ENCODE measurements around the gene WFDC6.
A peak's percentile ranks its signal among the peaks of the same experiment; 100 is the strongest.
"Not testable (repeated sequence)": the region's sequence is repeated elsewhere in the genome, so short reads cannot be mapped to it uniquely, and the experiment has no call there.

The WFDC6 gene

GRCh38 chr20:45539382-45539781, at the start of gene WFDC6:
Gene WFDC6 (minus strand): TSS chr20:45539482. CDS start chr20:45539407, 75 bp downstream.
- DNase-seq (ENCODE audit: low read depth in 2 of 2): no peak

- no peak for DNase-seq (ENCODE audit: low read depth in 2 of 2)
These were observed 49.5 kb upstream of the WFDC6 start for GRCh38 chr20:45588800-45589199.

- DNase-seq (ENCODE audit: low read depth in 2 of 2): not testable (repeated sequence)
These were observed 46.7 kb upstream of the WFDC6 start for GRCh38 chr20:45585986-45586385.

GRCh38 chr20:45584294-45584693, 45.0 kb upstream of the WFDC6 start:
- not testable (repeated sequence) for DNase-seq (ENCODE audit: low read depth in 2 of 2)

- no peak for DNase-seq (ENCODE audit: low read depth in 2 of 2)
These were observed 44.2 kb upstream of the WFDC6 start for GRCh38 chr20:45583502-45583901.

GRCh38 chr20:45581702-45582101, 42.4 kb upstream of the WFDC6 start:
- no peak for DNase-seq (ENCODE audit: low read depth in 2 of 2)

GRCh38 chr20:45579184-45579583, 39.9 kb upstream of the WFDC6 start, which contains the start of gene WFDC8:
Gene WFDC8 (minus strand): TSS chr20:45579284. CDS start chr20:45579247, 37 bp downstream.
- DNase-seq (ENCODE audit: low read depth in 2 of 2): no peak

DNA sequence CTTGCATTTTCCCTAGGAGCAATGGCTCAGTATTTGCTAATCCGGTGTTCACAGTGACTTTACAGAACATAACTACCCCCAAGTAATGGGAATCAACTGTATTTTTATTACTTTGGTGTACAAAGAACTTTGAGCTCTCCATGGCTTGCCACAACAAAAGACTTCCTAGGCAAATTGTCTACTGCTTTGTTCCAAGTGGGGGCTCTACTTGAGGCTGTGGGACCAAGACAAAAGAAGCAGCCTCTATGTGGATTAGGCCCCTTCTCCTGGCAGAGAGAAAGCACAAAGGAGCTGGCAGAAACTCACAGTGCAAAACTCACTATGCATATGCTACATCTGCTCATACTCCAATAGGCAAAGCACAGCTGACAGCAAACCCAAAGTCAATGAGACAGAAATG, 38.9 kb upstream of the WFDC6 start:
- no peak for DNase-seq (ENCODE audit: low read depth in 2 of 2)

GRCh38 chr20:45576995-45577394, 37.7 kb upstream of the WFDC6 start:
- no peak for DNase-seq (ENCODE audit: low read depth in 2 of 2)

- no peak for DNase-seq (ENCODE audit: low read depth in 2 of 2)
These were observed 36.6 kb upstream of the WFDC6 start for GRCh38 chr20:45575931-45576330.

DNA sequence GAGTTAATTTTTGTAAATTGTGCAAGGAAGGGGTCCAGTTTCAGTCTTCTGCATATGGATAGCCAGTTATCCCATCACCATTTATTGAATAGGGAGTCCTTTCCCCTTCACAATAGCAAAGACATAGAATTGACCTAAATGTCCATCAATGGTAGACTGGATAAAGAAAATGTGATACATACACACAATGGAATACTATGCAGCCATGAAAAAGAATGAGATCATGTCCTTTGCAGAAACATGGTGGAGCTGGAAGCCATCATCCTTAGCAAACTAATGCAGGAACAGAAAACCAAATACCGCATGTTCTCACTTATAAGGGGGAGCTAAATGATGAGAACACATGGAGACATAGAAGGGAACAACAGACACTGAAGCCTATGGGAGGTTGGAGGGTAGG, 30.4 kb upstream of the WFDC6 start:
- not testable (repeated sequence) for DNase-seq (ENCODE audit: low read depth in 2 of 2)

DNA sequence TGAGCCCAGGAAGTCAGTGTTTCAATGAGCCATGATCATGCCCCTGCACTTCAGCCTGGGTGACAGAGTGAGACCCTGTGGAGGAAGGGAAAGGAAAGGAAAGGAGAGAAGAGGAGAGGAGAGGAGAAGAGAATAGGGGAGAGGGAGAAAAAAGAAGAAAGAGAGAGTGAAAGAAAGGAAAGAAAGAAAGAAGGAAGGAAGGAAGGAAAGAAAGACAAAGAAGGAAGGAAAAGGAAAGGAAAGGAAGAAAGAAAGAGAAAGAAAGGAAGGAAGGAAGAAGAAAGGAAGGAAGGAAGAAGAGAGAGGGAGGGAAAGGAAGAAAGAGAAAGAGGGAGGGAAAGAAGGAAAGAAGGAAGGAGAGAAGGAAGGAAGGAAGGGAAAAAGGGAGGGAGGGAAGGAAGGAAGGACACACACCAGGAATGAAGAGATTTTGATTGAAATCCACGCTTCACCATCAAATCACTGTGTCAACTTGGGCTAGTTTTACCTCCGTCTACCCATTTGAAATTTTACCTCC, 25.5 kb upstream of the WFDC6 start:
- no peak for DNase-seq (ENCODE audit: low read depth in 2 of 2)

GRCh38 chr20:45555198-45555597, 15.9 kb upstream of the WFDC6 start:
- no peak for DNase-seq (ENCODE audit: low read depth in 2 of 2)

GRCh38 chr20:45552456-45552855, 13.2 kb upstream of the WFDC6 start:
- no peak for DNase-seq (ENCODE audit: low read depth in 2 of 2)

GRCh38 chr20:45550765-45551164, 11.5 kb upstream of the WFDC6 start:
- no peak for DNase-seq (ENCODE audit: low read depth in 2 of 2)

GRCh38 chr20:45548410-45548809, 9.1 kb upstream of the WFDC6 start:
- DNase-seq (ENCODE audit: low read depth in 2 of 2): no peak

DNA sequence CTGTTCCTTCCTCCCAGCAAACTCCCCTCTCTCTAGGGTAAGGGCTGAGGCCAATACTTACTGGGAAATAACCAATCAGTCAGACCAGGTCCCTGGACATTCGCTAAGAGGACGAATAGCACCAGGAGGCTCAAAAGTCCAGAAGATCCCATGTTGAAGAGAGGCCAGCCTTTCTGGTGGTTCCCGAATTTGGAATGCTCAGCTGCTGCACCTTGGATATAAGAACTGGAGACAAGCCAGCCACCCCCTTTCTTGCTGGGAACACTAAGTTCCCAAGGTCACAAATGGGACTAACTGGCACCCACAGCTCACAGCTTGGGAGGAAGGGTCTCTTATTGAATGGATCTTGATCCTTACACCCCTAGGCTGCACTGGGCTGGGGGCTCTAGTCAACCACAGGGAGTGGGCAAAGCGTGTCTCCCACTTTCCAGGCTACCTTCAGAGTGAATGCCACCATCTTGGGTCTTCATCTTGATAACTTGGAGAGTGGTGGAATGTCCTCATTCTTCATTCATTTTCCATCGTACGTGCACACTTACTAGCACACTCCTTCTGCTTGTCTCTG, 8.0 kb upstream of the WFDC6 start, which contains the start of gene EPPIN:
TSS of gene EPPIN (minus strand) at position 196 of the 565 bp plus-strand sequence. CDS start at position 152, 44 bp downstream.
- DNase-seq (ENCODE audit: low read depth in 2 of 2): no peak

- DNase-seq (ENCODE audit: low read depth in 2 of 2): peak in 1 of 2 experiments; percentile 5
These were observed 6.6 kb upstream of the WFDC6 start for GRCh38 chr20:45545754-45546453.

- DNase-seq (ENCODE audit: low read depth in 2 of 2): no peak
These were observed 6.1 kb upstream of the WFDC6 start for GRCh38 chr20:45545351-45545750.

- no peak for DNase-seq (ENCODE audit: low read depth in 2 of 2)
These were observed 978 bp downstream of the WFDC6 start for GRCh38 chr20:45538209-45538799.

- no peak for DNase-seq (ENCODE audit: low read depth in 2 of 2)
These were observed 12.0 kb downstream of the WFDC6 start for GRCh38 chr20:45527294-45527693.

- no peak for DNase-seq (ENCODE audit: low read depth in 2 of 2)
These were observed 15.5 kb downstream of the WFDC6 start for GRCh38 chr20:45523821-45524220.

DNA sequence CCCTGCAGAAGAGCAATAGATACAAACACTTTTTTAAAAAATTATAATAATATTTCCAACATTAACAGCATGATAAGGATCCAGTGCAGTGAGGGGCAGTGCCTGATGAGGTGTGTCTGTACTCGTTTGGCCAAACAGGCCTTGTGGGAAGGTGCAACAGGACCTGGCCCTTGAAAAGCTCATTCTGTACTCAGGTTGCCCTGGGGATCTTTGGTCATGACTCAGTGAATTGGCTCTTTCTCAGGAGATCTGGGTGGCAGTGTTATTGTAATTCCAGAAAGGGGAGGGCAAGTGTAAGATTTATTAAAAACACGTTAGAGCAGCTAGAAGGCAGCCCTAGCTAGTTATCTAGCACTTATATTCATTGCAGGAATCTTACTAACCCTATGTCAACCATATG, 21.0 kb downstream of the WFDC6 start:
- DNase-seq (ENCODE audit: low read depth in 2 of 2): no peak
